HepG2 (cell line): ENCODE measurements around the gene TSGA10IP. TPM values are rescaled to one million over a fixed set of nuclear protein-coding genes. Genes with fewer than 3 reads are reported as not detected.

Source experiments
- ARNT ChIP-seq: fragments of 450-650 bp; IDR thresholded peaks from 2 replicates; pipeline ENCODE4 v1.6.1; 2017
- E2F5 ChIP-seq: sonication (generic); formaldehyde crosslinking; conservative IDR thresholded peaks from 2 replicates; pipeline ENCODE4 v1.4.0; 2020; ENCODE audit warnings: missing genetic modification reagents
- KDM1A ChIP-seq: IDR thresholded peaks from 2 replicates; pipeline ENCODE4 v1.6.1; 2016; ENCODE audit warnings: missing compliant biosample characterization
- MAFF ChIP-seq: IDR thresholded peaks from 2 replicates; pipeline ENCODE4 v1.6.1; 2011; ENCODE audit warnings: low read depth, low read length, improper control_type of control experiment
- MEIS1 ChIP-seq: sonication (generic); formaldehyde crosslinking; IDR thresholded peaks from 2 replicates; pipeline ENCODE4 v1.9.0; 2021; ENCODE audit warnings: mild to moderate bottlenecking, missing genetic modification reagents, moderate library complexity, borderline replicate concordance
- MTF1 ChIP-seq: sonication (generic); formaldehyde crosslinking; IDR thresholded peaks from 2 replicates; pipeline ENCODE4 v1.5.0; 2020; ENCODE audit warnings: missing genetic modification reagents
- NFE2 ChIP-seq: sonication (generic); formaldehyde crosslinking; IDR thresholded peaks from 2 replicates; pipeline ENCODE4 v1.4.0; 2020; ENCODE audit warnings: missing genetic modification reagents
- NFYC ChIP-seq: IDR thresholded peaks from 2 replicates; pipeline ENCODE4 v1.6.1; 2016; ENCODE audit warnings: missing genetic modification reagents, missing compliant biosample characterization
- PBX2 ChIP-seq: IDR thresholded peaks from 2 replicates; pipeline ENCODE4 v1.6.1; 2016; ENCODE audit warnings: control low read depth
- PLSCR1 ChIP-seq: sonication (generic); formaldehyde crosslinking; IDR thresholded peaks from 2 replicates; pipeline ENCODE4 v1.5.0; 2020; ENCODE audit warnings: missing genetic modification reagents, mild to moderate bottlenecking, borderline replicate concordance
- POGZ ChIP-seq: sonication (generic); formaldehyde crosslinking; IDR thresholded peaks from 2 replicates; pipeline ENCODE4 v1.4.0; 2020; ENCODE audit warnings: mild to moderate bottlenecking, missing genetic modification reagents
- RARG ChIP-seq: sonication (generic); formaldehyde crosslinking; IDR thresholded peaks from 2 replicates; pipeline ENCODE4 v1.4.0; 2020; ENCODE audit warnings: low read depth, mild to moderate bottlenecking, missing genetic modification reagents
- SKI ChIP-seq: fragments of 450-650 bp; IDR thresholded peaks from one replicate; pipeline ENCODE4 v1.6.1; 2018; ENCODE audit warnings: mild to moderate bottlenecking; ENCODE audit not compliant: partially characterized antibody
- SRF ChIP-seq: IDR thresholded peaks from 2 replicates; pipeline ENCODE4 v1.6.1; 2011; ENCODE audit warnings: mild to moderate bottlenecking, low read depth, low read length, moderate library complexity
- TBP ChIP-seq: sonication (generic); formaldehyde crosslinking; IDR thresholded peaks from 2 replicates; pipeline ENCODE4 v1.5.0; 2020; ENCODE audit warnings: missing genetic modification reagents
- TIGD3 ChIP-seq: sonication (generic); formaldehyde crosslinking; IDR thresholded peaks from 2 replicates; pipeline ENCODE4 v1.5.1; 2020; ENCODE audit warnings: mild to moderate bottlenecking, missing genetic modification reagents, borderline replicate concordance
- ZHX1 ChIP-seq: sonication (generic); formaldehyde crosslinking; IDR thresholded peaks from 2 replicates; pipeline ENCODE4 v1.8.1; 2022; ENCODE audit warnings: low read depth, mild to moderate bottlenecking, missing genetic modification reagents
- ZKSCAN1 ChIP-seq: fragments of 150-350 bp; IDR thresholded peaks from 2 replicates; pipeline ENCODE4 v1.6.1; 2014; ENCODE audit warnings: low read length
- ZMYM2 ChIP-seq: sonication (generic); formaldehyde crosslinking; IDR thresholded peaks from 2 replicates; pipeline ENCODE4 v1.8.0; 2022; ENCODE audit warnings: mild to moderate bottlenecking, missing genetic modification reagents
- ZNF33B ChIP-seq: sonication (generic); formaldehyde crosslinking; IDR thresholded peaks from 2 replicates; pipeline ENCODE4 v1.5.1; 2020; ENCODE audit warnings: mild to moderate bottlenecking, missing genetic modification reagents
- ZNF354B ChIP-seq: sonication (generic); formaldehyde crosslinking; IDR thresholded peaks from 2 replicates; pipeline ENCODE4 v1.8.0; 2022; ENCODE audit warnings: mild to moderate bottlenecking, missing genetic modification reagents
- ZNF382 ChIP-seq: sonication (generic); formaldehyde crosslinking; IDR thresholded peaks from 2 replicates; pipeline ENCODE4 v1.5.0; 2020; ENCODE audit warnings: missing genetic modification reagents, mild to moderate bottlenecking, borderline replicate concordance
- ZNF432 ChIP-seq: sonication (generic); formaldehyde crosslinking; IDR thresholded peaks from 2 replicates; pipeline ENCODE4 v1.5.0; 2020; ENCODE audit warnings: missing genetic modification reagents, mild to moderate bottlenecking, borderline replicate concordance
- ZNF530 ChIP-seq: sonication (generic); formaldehyde crosslinking; IDR thresholded peaks from 2 replicates; pipeline ENCODE4 v1.5.0; 2020; ENCODE audit warnings: low read depth, mild to moderate bottlenecking, missing genetic modification reagents
- ZNF7 ChIP-seq: IDR thresholded peaks from 2 replicates; pipeline ENCODE4 v1.6.1; 2016; ENCODE audit warnings: missing biosample characterization, missing genetic modification reagents
- polyA plus RNA-seq, 8 experiments: library from polyadenylated mRNA; depleted of rRNA in 3 of 8; stranded (reverse) in 7 of 8; unstranded in 1 of 8; fragments of >200 nt; fragmentation: Illumina TruSeq in 4 of 8; extraction: Trizol in 4 of 8; gene quantifications; 2 replicates each; pipeline versions ENCODE4 v1.2.1 to v1.2.3, GENCODE V29; 2011 to 2016; ENCODE audit warnings: low read depth in 4 of 8, missing spikeins in 1 of 8, mixed read lengths in 1 of 8; ENCODE audit not compliant: insufficient read depth in 1 of 8
- total RNA-seq, 5 experiments: library from RNA; depleted of rRNA; stranded (reverse); fragments of >200 nt; fragmentation: Illumina TruSeq; extraction: Trizol; gene quantifications; 2 replicates each; pipeline ENCODE4 v1.2.3, GENCODE V29; 2016; ENCODE audit warnings: low read depth in 1 of 5

Gene TSGA10IP
- total and polyA plus RNA-seq, 2 of the 13 experiments (the other 11 are each of a cell fraction or from before 2014, with no cell fraction given) = not detected

- TF ChIP-seq ZNF33B (CRISPR knock-in tag) (peak; percentile 86; the same call in 1 of the 2 replicates), ARNT (no peak), ZNF354B (no peak), TIGD3 (CRISPR knock-in tag) (peak; percentile 33; the same call in 1 of the 2 replicates), PLSCR1 (CRISPR knock-in tag) (no peak), TBP (CRISPR knock-in tag) (no peak), NFE2 (CRISPR knock-in tag) (no peak), ZNF432 (CRISPR knock-in tag) (no peak), RARG (CRISPR knock-in tag) (peak; percentile 77; the same call in 1 of the 2 replicates), ZKSCAN1 (peak; percentile 68; the same call in 1 of the 2 replicates), KDM1A (no peak; the same call in 1 of the 2 replicates), PBX2 (CRISPR knock-in tag) (peak; percentile 19; the same call in 1 of the 2 replicates), POGZ (CRISPR knock-in tag) (peak; percentile 81), ZNF382 (no peak), E2F5 (no peak), ZNF7 (no peak), NFYC (CRISPR knock-in tag) (no peak), MAFF (no peak), ZNF530 (peak; percentile 68; the same call in 1 of the 2 replicates), MEIS1 (CRISPR knock-in tag) (peak; percentile 86), ZHX1 (CRISPR knock-in tag) (no peak), SRF (peak; percentile 70; the same call in 1 of the 2 replicates), MTF1 (no peak), SKI (peak; percentile 73), ZMYM2 (CRISPR knock-in tag) (no peak)
Measured at GRCh38 chr11:66001942-66002647, 56.8 kb downstream of the TSGA10IP start, which contains the start of the genes BANF1 and EIF1AD (continued).
